SH-SY5Y (cell line): ENCODE data around the gene SIGLEC8.

ENCODE experiments used
- GATA2 ChIP-seq: IDR thresholded peaks from 2 replicates; pipeline ENCODE4 v1.6.1; 2011; ENCODE audit warnings: mild to moderate bottlenecking, low read depth, low read length
- GATA3 ChIP-seq: IDR thresholded peaks from 2 replicates; pipeline ENCODE4 v1.6.1; 2011; ENCODE audit warnings: low read depth, mild to moderate bottlenecking, low read length, moderate library complexity

GRCh38 chr19:51466723-51467122 lies 8.5 kb upstream of the SIGLEC8 start:
- TF ChIP-seq GATA2, result no peak
- TF ChIP-seq GATA3, result no peak
